NCI-H524 treated with DMSO at 0.1 percent for 48 hours (cell line): ENCODE data around the gene GIMD1.
"Not testable (repeated sequence)": the region's sequence is repeated elsewhere in the genome, so short reads cannot be mapped to it uniquely, and the experiment has no call there.

Experiments used
- DNase-seq: peaks from one replicate; lab custom pipeline; 2025; lab: John Stamatoyannopoulos, UW

Gene GIMD1

DNA sequence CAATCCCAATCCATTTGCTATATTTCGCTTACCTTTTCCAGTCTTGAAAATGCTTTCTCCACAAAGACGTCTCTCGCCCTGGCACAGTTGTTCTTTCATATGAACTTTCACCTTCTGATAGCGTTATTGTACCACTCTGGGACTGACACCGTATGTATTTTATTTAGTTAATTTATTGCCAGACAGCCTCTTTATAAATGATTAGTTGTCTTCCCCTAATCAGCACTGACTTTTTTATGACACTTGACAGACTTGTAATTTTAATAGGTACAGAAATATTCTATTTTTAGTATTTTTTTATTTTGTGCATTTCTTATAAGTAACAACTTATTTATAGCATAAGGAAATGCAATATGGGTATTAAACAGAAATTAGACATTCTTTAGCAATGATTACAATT lies at the start of gene GIMD1:
Gene GIMD1 (minus strand): TSS at position 101 of the 400 bp plus-strand sequence. CDS start 1,343 bp downstream, outside the sequence.
- DNase-seq = no peak

DNA sequence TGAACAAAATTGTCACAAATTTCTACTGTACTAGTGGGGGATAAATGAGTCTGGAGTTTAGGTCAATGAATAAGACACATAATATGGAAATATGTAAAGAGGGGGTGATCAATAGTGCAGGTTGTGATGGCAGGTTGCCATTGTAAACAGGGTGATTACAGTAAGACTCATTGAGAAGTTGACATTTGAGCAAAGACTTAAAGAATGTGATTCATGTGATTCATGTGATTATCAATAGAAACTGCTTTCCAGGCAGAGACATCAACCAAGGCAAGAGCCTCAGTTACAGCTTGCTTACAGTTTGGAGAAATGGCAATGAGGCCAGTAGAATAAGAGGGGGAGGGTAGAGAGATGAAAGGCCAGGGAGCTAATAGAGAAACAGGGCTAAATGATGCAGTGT lies 45.8 kb upstream of the GIMD1 start:
- DNase-seq = no peak

DNA sequence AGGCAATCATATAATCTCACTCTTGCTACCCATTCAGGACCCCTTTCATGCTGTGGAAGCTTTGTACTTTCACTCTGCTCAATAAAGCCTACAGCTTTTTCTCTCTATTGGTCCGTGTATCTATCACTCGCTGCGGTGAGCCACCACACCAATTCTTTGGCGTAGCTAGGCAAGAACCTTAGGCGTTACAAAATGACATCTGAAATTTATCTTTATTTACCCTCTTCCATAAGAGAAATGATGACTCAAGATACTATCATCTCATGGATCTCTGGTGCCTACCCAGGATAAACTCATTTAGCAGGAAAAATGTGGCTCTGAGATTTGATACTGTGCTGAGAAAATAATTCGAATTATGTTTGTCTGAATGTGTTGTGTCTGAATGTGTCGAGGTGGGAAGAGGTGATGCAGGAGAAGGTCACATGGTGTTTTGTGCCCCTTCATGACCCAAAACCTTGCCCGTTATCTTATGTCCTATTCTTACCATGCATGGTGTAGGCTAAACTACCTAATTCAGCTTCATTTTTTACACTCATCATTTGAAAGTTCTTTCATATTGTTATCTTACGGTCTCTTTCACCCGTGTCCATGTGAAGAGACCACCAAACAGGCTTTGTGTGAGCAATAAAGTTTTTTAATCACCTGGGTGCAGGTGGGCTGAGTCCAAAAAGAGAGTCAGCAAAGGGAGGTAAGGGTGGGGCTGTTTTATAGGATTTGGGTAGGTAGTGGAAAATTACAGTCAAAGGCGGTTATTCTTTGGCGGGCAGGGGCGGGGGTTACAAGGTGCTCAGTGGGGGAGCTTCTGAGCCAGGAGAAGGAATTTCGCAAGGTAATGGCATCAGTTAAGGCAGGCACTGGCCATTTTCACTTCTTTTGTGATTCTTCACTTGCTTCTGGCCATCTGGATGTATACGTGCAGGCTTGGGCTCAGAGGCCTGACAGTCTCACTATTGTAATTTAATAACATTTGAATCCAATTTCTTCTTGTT lies 41.6 kb upstream of the GIMD1 start:
- no peak for DNase-seq

DNA sequence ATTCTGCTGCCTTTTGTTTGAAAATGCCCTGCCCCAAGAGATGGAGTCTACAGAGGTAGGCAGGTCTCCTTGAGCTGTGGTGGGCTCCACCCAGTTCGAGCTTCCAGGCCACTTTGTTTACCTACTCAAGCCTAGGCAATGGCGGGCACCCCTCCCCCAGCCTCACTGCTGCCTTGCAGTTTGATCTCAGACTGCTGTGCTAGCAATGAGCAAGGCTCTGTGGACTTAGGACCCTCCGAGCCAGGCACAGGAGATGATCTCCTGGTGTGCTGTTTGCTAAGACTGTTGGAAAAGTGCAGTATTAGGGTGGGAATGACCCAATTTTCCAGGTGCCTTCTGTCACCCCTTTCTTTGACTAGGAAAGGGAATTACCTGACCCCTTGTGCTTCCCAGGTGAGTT lies 39.4 kb upstream of the GIMD1 start:
- DNase-seq = not testable (repeated sequence)

DNA sequence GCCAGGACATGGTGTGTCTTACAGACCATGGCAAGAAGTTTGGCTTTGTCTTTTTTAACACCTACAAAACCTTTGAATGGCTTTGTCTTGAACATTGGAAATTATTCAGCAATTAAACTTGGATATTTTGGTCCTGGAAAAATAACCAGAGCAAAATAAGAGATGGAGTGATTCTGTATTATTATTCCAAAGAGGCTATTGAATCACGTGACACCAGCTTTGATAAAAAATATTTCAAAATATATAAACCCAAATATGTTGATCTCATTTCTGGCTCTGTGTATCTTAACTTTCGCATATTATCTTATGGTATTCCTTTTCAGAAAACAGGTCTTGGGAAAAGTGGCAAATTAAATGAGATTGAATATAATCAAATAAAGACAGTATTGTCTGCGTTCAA lies 32.6 kb upstream of the GIMD1 start:
- no peak for DNase-seq

DNA sequence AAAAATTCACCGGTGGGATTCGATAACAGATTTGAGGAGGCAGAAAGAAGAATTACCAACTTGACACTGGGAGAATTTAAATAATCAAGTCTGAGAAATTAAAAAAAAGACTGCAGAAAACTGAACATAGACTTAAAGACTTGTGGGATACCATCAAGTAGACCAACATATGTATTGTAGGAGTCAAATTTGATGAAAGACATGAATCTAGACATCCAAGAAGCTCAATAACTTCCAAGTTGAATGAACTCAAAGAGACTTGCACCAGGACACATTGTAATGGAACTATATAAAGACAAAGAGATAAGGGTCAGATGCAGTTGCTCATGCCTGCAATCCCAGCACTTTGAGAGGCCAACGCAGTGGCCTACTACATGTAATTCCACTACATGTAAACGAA lies 30.3 kb upstream of the GIMD1 start:
- DNase-seq = not testable (repeated sequence)

DNA sequence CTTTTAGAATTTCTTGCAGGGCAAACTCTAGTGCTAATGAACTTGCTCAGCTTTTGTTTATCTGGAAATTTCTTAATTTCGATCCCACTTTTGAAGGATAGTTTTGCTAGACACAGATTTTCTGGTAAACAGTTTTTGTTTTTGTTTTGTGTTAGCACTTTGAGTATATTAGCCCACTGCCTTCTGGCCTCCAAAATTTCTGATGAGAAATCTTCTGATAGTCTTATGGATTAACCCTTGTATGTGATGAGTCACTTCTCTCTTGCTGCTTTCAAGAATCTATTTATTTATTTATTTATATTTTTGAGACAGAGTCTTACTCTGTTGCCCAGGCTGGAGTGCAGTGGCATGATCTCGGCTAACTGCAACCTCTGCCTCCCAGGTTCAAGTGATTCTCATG lies 27.0 kb upstream of the GIMD1 start:
- DNase-seq = no peak

DNA sequence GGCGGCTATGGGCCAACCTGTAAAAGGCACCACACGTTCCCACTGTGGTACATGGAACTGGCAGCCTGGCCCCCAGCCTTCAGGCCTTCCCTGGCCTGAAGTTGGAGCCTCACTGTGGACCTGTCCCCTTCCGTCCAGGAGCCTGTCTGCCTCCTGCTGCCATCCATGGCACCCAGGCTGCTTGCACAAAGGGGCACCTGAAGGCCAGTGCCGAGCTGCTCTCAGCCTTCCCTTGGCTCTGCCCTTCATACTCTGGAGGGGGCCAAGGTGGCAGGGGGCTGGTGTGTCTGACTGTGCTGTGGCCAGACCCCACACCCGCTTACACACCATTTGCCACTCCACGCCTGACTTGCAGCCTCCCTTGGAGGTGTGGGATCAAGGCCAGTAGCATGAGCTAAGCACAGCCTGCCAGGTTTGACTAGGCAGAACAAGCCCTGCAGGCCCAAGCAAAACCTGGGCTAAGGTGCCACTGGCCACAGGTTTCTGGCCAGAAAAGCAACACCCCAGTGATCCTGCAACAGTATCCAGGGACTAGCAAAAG lies 17.3 kb upstream of the GIMD1 start:
- no peak for DNase-seq

DNA sequence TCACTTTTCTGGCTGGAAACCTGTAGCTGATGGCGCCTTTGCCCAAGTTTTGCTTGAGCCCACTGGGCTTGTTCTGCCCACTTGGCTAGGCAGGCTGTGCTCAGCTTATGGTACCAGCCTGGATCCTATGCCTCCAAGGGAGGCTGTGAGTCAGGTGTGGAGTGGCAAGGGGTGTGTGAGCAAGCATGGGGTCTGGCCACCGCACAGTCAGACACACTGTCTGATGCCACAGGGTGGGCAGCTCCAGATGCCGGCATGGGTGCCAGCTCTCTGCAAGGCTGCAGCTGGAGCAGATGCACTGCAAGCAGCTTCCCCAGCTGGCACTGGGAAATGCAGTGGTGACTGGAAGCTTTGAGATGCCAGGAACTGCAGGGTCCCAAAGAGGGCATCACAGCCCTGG lies 16.3 kb upstream of the GIMD1 start:
- DNase-seq = no peak

DNA sequence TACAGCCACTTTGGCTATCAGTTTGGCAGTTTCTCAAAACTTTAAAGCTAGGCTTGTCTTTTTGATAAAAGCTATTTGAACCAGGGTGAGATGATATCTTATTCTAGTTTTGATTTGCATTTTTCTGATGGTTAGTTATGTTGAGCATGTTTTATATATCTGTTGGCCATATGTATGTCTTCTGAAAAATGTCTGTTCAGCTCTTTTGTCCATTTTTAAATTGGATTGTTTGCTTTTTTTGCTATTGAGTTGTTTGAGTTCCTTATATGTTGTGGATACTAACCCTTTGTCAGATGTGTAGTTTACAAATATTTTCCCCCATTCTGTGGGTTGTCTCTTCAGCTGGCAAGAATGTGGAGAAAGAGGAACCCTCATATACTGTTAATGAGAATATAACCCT lies 11.6 kb upstream of the GIMD1 start:
- DNase-seq = no peak

DNA sequence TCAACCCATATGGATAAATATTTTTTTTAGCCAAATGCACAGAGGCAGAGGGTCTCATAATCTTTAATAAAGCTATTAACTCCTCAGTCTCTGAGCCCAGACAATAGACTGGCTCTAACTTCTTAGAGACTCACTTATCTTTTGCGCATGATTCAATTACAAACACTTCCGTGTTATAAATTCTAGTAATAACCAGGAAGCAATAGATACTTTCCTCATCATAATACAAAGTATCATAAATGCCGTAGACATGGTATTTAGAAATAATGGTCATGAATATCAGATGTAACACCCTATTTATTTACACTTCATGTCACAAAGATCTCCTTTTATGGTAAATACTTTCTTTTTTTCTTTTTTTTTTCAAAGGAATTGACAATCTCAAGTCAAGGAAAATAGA lies 4.4 kb upstream of the GIMD1 start:
- DNase-seq = no peak

DNA sequence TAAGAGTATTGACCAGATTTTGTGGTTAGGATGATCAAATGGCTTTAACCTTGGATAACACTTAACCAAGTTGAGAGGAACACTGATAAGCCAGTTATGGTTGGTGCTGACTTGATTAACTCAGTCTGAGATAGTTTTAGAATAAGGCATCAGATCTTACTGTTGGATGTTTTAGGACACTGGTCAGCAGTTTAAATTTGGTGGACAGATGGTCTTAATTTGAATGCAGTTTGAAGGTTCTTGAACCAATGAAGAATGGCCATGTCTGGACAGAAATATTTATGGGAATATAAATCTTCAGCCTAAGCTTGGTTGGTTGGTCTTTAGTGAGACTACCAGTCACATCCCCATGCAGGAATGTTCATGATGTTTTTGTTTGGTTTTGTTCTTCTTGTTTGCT lies 2.6 kb upstream of the GIMD1 start:
- no peak for DNase-seq

DNA sequence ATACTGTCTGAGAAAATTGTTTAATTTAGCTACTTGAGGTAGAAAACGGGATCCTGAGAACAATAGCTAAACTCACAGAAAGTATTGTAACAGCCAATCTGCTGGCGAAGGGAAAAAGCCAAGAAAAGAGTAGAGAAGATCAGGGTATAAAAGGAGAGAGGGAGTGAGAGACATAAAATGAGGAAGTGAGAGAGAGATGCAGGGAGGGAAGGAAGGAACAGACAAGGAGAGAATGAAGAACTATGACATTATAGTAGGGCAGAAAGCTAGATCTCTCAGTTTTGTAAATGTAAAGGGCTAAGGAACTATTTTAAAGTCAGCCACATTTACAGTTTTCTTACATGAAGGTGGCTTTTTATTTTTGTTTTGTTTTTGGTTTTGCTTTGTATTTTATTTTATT lies 1.6 kb upstream of the GIMD1 start:
- no peak for DNase-seq

DNA sequence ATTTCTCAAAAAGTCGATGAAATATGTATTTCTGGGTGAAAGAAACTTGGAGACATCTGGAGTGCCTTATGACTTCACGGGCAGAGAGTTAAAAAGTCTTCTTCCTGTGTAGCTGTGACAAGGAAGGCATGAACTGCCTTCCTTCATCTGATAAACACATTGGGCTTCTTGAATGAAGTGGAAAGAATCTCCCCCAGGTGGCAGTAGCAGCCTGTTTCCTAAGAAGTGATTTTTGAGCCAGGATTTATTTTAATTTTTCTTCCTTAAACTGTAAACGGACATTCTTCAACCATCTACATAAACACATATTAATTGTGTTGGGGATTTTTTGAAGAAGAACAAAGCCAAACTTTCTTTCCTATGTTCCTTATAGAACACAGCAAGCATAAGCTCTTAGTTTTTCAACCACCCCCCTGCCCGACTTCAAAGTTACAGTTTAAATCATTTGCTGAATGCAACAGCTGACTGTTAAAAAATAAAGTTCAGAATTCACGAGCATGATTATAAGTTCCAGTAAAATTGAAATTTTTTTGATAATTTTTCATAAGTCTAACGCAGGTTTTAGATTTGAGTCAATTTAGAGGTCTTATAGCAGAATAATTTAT lies 980 bp upstream of the GIMD1 start:
- no peak for DNase-seq

DNA sequence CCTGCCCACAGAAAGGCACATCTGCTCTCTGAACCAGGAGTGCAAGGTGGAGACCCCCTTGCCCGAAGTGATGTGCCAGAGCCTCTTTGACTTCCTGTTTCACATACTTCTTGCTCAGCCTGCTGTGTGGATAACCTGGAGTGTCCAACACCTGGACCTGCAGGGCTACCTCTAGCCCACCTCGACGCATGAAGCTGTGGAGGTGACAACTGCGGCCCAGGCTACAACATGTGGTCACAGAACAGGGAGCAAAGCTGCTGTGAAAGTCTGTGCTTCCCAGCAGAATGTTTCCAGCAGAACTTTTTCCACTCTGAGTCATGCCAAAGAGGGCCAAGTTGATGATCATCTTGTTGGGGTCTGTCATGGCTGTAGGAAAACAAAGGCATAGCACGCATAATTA lies 1.5 kb downstream of the GIMD1 start:
- no peak for DNase-seq

DNA sequence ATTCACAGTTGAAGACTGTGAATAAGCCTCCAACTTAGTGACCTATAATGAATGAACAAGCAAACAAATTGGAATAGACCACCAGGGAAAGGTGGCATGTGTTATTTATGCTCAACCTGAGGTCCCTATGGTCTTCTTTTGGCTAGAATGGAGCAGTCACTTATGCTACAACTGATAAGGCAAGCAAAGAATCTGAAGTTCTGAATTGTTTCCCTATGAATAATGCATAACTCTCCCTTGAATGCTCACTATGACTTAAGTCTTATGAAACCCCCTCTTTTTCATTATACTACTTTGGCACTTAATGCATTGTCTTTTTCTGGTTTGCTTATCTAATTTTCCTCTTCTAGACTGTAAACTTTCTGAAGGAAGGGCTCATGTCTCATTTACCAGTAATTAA lies 2.6 kb downstream of the GIMD1 start:
- DNase-seq = no peak

DNA sequence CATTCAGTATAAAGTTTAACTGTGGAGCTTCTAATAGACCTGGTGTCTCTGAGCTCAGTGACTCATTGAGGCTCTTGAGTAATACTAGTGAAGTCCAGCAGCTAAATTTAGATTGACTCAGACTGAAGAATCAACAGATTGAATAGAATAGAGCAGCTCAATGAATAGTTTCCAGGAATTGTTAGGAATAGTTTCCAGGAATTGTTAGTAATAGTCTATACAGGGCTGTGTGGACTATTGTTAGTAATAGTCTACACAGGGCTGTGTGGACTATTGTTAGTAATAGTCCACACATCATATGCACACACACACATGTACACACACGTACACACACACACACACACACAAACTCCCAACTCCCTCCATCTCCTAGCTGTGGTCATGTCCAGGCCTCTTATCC lies 3.0 kb downstream of the GIMD1 start:
- DNase-seq = no peak

DNA sequence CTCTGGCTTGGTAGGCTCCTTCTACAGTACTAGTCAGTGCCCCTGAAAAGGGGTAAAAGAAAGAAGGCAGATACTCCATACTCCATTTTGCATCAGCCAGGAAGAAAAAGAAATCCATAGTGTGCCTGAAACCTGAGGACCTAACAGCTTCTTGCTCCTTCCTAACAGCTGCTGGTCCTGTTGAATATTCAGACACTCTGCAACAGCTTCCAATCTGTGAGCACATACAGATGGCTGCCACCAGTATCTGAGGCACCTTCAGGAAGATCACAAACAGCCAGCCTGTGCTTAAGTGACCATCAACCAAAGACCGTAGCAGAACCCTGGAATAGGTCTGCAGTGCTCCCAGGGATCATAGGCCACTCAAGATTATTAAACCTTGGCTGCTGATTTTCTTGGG lies 4.3 kb downstream of the GIMD1 start:
- DNase-seq = peak; percentile 3

DNA sequence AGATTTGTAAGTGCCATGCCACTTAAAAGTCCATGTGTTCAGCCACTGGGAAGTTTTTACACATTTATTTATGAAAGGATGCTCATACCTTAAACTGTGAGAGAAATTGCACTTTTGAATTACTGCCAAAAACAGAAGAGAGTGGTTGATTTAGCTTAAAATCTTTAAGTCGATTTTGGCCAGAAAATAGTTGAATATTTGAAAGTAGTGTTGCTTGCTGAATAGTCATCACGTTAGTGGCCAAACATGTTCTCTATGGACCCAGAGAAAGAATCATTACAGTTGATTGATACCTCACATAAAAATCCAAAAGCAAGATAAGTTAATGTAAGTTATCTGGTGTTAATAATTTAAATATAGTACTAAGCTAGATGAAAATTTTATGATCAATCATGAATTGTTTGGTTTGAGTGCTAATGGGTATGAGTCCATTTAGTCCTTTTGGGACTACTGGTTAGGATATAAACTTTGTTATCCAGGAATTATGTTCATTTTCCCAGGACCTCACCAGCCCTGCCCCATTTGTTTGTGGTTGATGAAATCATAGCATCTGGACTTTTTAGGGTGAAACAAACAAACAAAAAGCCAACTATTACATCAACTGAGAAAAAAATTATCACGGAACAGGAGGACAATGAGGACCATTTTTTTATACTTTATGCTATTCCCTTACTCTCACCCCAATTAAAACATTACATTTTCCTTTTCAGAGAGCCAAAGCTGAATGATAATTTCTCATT lies 6.3 kb downstream of the GIMD1 start:
- DNase-seq = no peak

DNA sequence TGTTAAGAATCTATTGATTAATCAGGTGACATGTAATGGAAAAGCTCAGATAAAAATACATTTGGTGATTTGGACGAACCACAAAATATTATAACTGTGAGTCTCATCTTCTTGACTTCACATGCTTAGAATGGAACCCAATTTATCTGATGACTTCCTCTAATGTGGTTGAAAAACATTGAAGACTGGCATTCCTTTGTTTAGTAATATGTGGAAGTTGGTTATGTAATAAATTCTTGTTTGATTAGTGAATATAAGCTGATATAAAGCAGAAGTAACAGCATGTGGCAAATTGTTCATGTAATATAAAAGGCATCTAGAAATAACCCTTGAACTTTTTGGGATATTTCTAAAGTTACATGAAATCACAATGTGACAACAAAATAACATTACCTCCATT lies 9.7 kb downstream of the GIMD1 start:
- no peak for DNase-seq

DNA sequence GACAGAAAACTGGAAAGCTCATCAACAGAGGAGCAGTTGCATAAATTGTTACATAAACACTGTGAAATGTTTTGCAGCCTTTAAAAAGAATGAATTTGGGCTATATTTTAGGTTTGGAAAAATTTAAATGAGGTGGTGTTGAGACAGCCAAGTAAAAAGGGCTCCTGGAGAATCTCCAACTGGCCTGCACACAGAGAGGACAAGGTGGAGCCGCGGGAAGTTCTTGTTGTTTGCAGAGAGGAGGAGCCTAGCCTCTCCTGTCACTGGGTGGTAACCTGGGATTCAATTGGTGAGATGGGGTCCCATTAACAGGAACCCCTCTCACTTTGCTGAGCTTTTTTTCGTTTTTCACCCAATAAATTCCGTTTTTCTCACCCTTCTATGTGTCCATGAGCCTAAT lies 13.4 kb downstream of the GIMD1 start:
- no peak for DNase-seq

DNA sequence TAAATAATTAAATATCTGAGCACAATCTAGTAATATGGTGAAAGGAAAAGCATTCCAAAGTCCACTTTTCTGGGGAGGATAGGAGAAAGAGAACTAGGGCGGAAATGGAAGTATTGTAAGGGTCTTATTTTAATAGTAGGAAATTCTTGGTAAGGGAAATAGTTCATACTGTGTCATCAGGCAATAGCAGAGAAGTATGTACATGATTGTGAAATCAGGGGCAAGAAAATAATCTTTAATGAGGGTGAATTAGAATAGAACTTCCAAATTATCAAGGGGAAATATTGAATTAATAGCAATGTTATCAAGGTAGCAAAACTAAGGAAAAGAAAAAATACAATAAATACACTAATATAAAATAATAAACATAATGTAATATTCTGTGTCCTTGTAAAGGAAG lies 14.8 kb downstream of the GIMD1 start:
- no peak for DNase-seq

DNA sequence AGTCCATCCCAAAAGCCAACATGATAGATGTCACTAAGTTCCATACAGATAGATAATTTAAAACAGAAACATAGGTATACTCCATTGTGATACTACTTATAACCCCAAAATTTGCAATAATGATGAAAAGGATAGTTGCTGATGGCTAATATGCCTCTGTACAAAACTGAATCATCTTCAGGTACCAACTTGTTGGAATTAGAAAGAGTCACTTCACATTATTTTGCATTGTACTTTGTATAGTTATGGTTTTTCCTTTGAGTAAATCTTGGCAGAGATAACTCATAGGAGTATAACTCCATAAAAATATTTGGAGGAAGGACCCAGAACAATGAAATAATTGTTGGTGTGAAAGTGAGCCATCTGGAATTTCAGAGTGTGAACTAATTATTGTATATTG lies 17.6 kb downstream of the GIMD1 start:
- no peak for DNase-seq
